Dendritic cell treated with granulocyte-macrophage colony-stimulating factor and Interleukin-4, amounts not matched to agents 40 ng/mL and 50 ng/mL, for 4 days (primary cell): ENCODE results near the gene VLDLR.
"Not testable (repeated sequence)": the region's sequence is repeated elsewhere in the genome, so short reads cannot be mapped to it uniquely, and the experiment has no call there.

Experiments
- H3K27ac Mint-ChIP-seq: one replicate; pipeline ENCODE4 v1.8.0; 2022; ENCODE audit warnings: mild to moderate bottlenecking, mixed read lengths
- H3K27me3 Mint-ChIP-seq: one replicate; pipeline ENCODE4 v1.8.0; 2022; ENCODE audit warnings: mild to moderate bottlenecking, mixed read lengths
- H3K36me3 Mint-ChIP-seq: one replicate; pipeline ENCODE4 v1.8.0; 2022; ENCODE audit warnings: low read depth, mixed read lengths
- H3K4me1 Mint-ChIP-seq: one replicate; pipeline ENCODE4 v1.8.0; 2022; ENCODE audit warnings: low read depth, mixed read lengths
- H3K4me3 Mint-ChIP-seq: one replicate; pipeline ENCODE4 v1.8.0; 2022; ENCODE audit warnings: mild to moderate bottlenecking, moderate library complexity, mixed read lengths
- H3K9me3 Mint-ChIP-seq: one replicate; pipeline ENCODE4 v1.8.0; 2022; ENCODE audit warnings: mixed read lengths
- intact Hi-C: fragments of 100-400 bp; cut with micrococcal nuclease; formaldehyde crosslinking; loops from one replicate; pipeline ENCODE4 v1.15.0; 2022

The VLDLR gene

DNA sequence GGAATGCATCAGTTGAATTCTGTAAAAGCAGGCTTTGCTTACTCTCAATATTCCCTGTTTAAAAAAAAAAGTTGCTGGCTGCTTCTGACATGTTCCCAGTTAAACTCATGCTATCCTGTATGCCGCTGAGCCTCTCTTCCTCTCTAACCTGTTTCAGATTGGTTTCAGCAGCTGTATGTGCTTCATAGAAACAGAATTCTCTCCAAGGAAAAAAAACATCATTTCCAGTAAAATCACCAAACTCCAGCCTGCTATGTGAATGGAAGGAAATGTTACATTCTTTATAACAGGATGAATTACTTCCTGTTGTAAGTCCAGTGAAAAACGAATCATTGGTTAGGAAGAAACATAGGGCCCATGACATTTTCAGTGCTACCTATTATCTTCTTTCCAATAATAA is 70.0 kb downstream of the VLDLR start:
- no peaks in the 10 kb centered on the region for H3K9me3 Mint-ChIP-seq
- H3K27me3 Mint-ChIP-seq: no peaks in the 10 kb centered on the region
- no peaks in the 10 kb centered on the region for H3K36me3 Mint-ChIP-seq
- no peak overlapping the region for H3K27ac Mint-ChIP-seq
- H3K4me3 Mint-ChIP-seq: no peak overlapping the region
- no peaks in the 10 kb centered on the region for H3K4me1 Mint-ChIP-seq
- intact Hi-C loops: no loop called here

DNA sequence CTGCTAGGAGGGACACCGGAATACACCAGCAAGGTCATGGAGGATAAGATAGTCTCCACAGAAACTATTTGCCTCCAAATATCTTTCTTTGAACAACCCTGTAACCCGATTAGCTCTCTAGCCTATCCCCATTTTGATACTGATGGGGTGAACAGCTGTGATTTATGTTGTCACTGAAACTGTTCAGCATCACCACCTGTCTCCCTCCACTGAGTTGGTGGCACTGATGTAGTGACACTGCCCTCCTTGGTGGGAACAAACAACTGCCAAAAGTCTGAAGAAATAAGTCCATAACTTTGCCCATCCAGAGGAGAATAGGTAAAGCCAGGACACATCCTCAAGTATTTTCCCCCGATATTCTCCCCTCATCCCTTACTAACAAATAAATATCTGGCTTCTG is 71.5 kb downstream of the VLDLR start:
- no peaks in the 10 kb centered on the region for H3K9me3 Mint-ChIP-seq
- intact Hi-C loops: no loop called here
- no peaks in the 10 kb centered on the region for H3K27me3 Mint-ChIP-seq
- no peak overlapping the region for H3K27ac Mint-ChIP-seq
- H3K4me1 Mint-ChIP-seq: no peaks in the 10 kb centered on the region
- no peak overlapping the region for H3K4me3 Mint-ChIP-seq
- H3K36me3 Mint-ChIP-seq: no peaks in the 10 kb centered on the region

- Mint-ChIP-seq H3K27ac (no peak overlapping the region), H3K4me3 (no peak overlapping the region), H3K36me3 (no peaks in the 10 kb centered on the region), H3K4me1 (no peaks in the 10 kb centered on the region), H3K9me3 (no peaks in the 10 kb centered on the region), H3K27me3 (no peaks in the 10 kb centered on the region)
- intact Hi-C loops: no loop called here
Measured at GRCh38 chr9:2697492-2697891, 75.9 kb downstream of the VLDLR start.

GRCh38 chr9:2700398-2700797 is 78.8 kb downstream of the VLDLR start:
- intact Hi-C loops: no loop called here
- Mint-ChIP-seq H3K4me3 (no peak overlapping the region), H3K36me3 (no peaks in the 10 kb centered on the region), H3K27ac (no peak overlapping the region), H3K9me3 (no peaks in the 10 kb centered on the region), H3K27me3 (no peaks in the 10 kb centered on the region), H3K4me1 (no peaks in the 10 kb centered on the region)

- Mint-ChIP-seq H3K4me3 (no peak overlapping the region), H3K4me1 (no peaks in the 10 kb centered on the region)
Measured at GRCh38 chr9:2700909-2701550, 79.4 kb downstream of the VLDLR start.

DNA sequence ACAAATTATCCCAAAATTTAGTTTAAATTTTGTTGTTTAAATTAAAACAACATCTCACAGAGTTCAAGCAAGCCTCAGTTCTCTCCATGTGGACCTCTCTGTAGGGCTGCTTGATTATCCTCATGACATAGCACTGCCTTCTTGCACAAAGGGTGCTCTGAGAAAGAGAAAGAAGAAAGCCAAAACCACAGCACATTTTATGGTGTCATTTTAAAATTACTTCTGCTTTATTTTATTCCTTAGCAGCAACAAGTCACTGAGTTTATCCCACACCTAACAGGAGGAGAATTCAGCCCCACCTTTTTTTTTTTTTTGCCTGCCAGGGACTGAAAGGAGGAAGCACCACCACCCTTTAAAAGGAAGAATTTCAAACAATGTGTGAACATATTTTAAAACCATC is 82.9 kb downstream of the VLDLR start:
- H3K4me1 Mint-ChIP-seq: no peaks in the 10 kb centered on the region
- no peaks in the 10 kb centered on the region for H3K36me3 Mint-ChIP-seq
- no peak overlapping the region for H3K4me3 Mint-ChIP-seq
- H3K9me3 Mint-ChIP-seq: no peaks in the 10 kb centered on the region
- H3K27me3 Mint-ChIP-seq: no peaks in the 10 kb centered on the region
- H3K27ac Mint-ChIP-seq: no peak overlapping the region
- intact Hi-C loops: no loop called here

More at GRCh38 chr9:2700909-2701550, 79.4 kb downstream of the VLDLR start:
- intact Hi-C loops: no loop called here
- Mint-ChIP-seq H3K27ac (no peak overlapping the region), H3K27me3 (no peaks in the 10 kb centered on the region), H3K36me3 (no peaks in the 10 kb centered on the region), H3K9me3 (no peaks in the 10 kb centered on the region)

DNA sequence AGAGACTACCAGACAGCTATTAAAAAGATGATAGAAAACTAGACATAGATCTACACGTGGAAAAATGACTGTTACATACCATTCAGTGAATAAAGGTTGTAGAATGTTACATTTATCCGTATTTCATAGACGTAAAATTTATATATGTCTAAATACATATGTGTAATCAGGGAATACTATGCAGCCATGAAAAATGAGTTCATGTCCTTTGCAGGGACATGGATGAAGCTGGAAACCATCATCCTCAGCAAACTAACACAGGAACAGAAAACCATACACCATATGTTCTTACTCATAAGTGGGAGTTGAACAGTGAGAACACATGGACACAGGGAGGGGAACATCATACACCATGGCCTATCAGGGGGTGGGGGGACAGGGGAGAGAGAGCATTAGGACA is 85.7 kb downstream of the VLDLR start:
- H3K4me1 Mint-ChIP-seq, intact Hi-C loops, H3K9me3 Mint-ChIP-seq, H3K4me3 Mint-ChIP-seq, H3K27me3 Mint-ChIP-seq, H3K27ac Mint-ChIP-seq, H3K36me3 Mint-ChIP-seq: not testable (repeated sequence)
